Activated T-cell treated with anti-CD3 and anti-CD28 coated beads, Interleukin-2, amount 50 U/mL, for 48 hours (primary cell): ENCODE data around the gene DUSP23.

Source experiments
- DNase-seq, 2 experiments: peaks; one replicate each; pipeline ENCODE4 v3.0.0-alpha.2; 2020

Gene DUSP23

DNA sequence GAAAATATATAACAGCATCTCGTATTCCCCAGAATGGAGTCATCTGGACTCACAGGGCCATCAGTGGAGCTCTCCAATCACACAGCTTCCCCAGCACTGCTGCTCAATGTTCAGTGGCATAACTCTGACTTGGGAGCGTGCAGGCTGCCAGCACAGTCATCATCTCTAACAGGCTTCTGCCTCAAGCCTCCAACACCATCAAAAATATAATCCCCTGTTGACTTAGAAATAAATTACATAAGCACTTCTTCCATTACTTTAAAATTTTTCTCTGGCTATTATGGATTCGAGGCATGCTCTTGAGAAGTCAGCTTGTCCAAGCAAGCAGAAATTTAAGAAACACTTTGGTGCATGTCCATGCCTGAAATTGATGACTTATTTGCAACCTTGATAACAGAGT is 6.2 kb downstream of the DUSP23 start:
- DNase-seq = no peak

DNA sequence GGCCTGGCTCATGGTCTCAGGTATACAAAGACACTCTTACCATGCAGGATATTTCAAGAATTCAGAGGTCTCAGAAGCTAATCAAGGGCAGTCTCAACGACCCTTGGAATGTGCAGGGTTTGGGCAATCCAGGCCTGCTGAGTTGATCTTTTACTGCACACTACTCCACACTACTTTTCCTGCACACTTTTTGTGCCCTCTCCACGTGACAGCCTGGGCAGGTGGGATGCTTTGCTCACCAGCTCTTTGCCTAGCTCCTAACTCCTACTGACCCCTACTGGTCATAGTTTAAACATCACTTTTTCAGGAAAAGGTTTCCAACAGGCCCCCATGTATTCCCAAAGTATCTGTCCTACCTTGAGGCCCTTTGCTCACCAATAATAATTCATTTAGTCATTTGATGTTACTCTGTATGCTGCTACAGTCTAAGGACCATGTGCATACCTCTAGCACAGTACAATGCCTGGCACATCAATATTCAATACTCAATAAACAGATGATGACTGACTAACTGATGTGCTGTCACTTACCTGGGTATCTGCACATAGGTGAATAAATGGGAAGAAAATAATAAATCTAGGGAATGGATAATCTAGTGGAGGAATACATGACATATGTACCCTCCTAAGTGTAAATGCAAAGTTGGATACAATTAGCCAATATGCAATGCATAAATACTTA is 9.6 kb downstream of the DUSP23 start:
- peak in 1 of 2 experiments; percentile 23 for DNase-seq

DNA sequence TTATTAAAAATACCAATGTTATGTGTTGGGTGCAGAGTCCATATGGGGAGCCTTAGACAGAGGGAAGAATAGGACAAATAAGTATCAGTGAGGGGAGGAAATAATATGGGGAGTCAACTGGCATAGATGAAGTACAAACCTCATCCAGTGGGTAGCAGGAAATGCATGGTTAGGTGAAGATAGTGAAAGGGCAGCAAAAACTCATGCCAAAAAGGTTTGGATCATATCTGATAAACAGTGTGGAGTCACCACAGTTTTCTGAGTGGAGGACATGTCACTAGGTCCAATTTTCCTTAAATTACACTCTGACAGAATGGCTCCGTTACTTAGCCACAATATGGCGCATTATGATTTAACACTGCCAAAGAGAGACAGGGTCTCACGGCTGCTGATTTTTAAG is 10.3 kb downstream of the DUSP23 start:
- DNase-seq = no peak

DNA sequence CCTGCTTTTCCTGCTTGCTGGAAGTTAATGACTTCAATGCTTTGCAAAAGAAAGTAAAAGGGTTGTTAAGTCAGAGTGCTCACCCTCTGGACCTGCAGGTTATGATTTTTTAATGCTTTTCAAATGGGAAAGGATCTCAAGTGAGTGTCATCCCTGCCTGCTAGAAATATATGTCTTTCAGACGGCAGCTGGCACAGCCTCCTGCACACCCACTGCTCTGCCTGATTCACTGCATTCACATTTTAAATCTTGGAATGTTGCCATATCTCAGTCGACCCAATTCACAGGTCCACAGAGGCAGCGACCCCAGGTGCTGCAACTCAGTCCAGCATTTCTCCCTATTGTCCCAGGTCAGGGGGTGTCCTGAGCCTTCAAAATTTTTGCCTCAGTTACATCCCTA is 10.7 kb downstream of the DUSP23 start:
- DNase-seq = no peak

DNA sequence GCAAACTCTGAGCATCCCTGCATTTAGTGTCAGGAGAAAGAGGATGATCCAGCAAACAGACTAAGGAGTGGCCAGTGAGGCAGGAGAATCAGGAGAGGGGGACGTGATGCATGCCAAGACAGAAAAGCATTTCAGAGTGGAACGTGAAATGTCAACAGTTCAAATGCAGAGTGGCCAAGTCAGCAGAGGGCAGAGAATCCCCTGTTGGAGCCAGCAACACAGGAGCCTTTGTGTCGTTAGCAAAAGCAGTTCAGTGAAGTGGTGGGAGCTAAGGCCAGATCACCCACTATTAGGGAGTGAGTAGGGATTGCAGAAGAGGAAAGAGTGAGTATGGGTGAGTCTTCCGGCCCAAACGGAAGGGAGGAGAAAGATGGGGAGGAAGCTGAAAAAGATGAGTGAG is 14.8 kb downstream of the DUSP23 start:
- no peak for DNase-seq

DNA sequence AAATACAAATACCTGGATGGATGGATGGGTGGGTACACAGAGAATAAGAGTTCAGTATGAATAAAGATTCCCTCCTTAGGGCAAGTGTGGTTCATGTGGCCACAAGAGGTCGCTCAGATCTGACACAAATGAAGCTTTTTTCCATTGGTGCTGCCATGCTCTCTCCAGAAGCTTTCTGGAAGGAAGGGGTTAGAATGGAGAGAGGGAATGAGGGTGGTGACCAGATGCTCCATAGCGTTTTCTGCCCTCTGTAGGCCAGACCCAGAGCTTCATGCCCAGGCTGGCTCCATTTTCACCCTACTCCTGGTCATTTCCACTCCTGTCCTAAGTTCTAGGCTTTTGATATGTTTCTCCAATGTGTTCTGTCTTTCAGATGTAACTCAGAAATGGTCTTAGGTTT is 18.1 kb downstream of the DUSP23 start:
- DNase-seq = peak; percentile 46 to 52

DNA sequence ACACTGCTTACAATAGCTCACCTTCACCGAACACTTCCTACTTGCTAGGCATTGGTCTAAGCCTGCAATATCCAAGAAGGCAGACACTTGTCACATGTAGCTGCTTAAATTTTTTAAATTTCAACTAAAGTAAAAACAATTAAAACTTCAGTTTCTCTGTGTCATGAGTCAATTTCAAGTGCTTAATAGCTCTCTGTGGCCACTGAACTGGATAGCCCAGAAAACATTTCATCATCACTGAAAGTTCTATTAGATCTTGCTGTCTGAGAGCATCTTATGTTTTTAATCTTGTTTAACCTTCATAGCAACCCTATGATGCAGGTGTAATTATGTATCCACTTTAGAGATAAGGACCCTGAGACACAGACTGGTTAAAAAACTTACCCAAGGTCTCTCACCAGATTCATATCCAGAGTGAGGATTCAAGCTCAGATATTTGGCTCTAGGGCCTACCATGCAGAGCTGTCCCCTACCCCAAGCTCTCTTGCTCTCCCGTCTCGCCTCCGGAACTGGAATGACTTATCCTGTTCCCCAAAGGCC is 18.8 kb downstream of the DUSP23 start:
- no peak for DNase-seq

DNA sequence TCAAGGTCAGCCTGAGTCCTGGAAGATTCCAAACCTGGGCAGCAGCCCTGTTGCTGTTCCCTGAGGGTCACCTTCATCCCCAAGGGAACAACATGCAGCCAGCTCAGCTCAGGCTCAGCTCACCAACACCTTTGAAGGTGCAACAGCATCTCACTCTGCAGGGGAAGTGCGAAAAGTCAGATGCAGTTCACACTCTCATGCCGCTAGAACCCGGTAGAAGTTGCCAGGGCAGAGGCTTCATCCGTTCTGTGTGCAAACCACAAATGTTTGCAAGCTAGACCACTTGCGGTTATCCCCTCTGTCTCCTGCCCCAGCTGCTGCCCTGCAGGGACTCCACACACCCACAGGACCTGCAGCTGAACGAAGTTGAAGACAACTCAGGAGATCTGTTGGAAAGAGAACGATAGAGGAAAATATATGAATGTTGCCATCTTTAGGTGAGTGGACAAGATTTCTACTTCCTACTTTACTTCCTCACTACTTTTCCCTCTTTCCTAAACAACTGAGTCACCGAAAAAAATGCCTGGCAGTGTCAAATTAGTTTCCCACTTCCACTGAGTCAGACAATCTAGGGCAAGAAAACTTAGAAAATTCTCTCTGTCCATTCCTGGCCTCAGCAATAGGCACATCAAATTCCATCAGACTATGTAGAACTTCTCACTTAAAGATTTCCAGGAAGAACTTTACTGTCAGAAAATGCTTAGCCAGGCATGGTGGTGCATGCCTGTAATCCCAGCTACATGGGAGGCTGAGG is 19.6 kb downstream of the DUSP23 start:
- peak; percentile 28 to 29 for DNase-seq

DNA sequence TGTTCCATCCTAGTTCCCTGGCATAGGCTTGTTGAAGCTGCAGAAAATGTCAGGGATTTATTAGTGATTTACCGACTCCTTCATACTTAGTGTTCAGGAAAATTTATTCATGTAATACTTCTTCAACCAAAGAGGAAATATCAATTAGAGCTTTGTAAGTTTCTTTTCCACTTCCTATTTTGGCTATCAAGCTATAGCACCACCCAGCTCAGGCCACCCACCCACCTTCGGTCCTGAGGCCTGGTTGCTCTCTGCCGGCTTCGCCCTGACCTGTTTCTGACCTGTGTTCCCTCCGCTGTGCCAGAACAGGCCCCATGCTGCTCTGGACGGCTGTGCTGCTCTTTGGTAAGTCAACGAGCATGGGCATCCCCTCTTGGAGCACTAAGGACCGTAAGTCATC is 21.3 kb downstream of the DUSP23 start, which contains the start of gene FCRL6:
FCRL6 (plus strand) TSS at position 250 of the 400 bp plus-strand sequence; CDS start at position 315, 65 bp downstream.
- no peak for DNase-seq

DNA sequence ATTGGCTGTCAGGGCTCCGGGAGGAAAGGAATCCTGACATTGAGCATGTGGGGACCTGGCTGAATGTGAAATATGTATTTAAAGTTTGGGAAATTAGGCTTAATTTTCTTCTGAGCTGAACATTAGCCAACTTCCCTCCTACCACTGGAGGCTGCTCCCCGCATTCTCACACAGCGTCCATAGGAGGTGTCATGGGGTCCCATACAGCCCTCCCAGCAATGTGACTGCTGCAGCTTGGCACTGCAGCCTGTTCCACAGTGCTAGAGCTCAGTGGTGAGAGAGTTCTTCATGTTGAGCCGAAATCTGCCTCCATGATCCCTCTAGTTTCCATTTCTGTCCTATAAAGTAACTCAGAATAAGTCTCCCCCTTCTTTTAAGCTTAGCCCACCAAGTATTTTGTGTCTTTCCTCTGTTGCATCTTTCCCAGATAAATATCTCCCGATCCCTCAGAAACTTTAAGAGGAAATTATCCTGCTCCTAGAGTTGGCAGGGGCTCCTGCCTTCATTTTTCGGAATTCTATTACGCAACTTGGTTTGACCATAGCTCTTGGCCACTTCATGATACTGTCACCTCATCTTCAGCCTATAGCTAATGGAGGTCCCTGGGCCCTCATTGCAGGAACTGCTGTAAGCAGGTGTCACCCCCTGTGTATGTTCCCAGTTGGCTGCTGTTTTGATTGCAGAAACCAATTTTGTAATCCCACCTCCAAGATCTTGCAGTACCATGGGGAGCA is 23.4 kb downstream of the DUSP23 start:
- DNase-seq = no peak

DNA sequence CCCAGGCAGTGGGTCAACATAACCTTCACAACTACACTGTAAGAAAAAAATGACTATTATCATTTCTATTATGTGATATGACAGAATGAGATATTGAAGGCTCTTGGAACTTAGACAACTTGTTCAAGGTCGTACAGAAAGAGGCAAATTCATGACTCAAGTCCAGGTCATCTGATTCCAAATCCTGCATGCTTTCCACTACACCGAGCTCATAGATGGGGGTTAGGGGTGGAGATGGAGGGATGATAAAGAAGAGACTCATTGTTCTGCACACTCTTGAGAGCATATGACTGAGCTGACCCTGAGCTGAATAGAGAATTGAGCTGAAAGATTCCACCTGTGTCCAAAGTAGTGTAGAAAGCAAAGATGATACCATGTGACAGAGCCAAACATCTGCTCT is 24.2 kb downstream of the DUSP23 start:
- no peak for DNase-seq

DNA sequence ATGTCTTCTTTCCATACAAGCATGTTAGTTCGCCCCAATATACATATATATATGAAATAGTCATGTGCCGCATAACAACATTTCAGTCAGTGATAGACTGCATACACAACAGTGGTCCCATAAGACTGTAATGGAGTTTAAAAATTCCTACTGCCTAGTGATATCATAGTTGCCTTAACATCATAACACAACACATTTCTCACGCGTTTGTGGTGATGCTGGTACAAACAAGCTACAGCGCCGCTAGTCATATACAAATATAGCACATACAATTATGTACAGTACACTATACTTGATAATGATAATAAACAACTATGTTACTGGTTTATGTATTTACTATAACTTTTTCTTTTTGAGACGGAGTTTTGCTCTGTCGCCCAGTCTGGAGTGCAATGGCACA is 35.2 kb downstream of the DUSP23 start:
- no peak for DNase-seq

DNA sequence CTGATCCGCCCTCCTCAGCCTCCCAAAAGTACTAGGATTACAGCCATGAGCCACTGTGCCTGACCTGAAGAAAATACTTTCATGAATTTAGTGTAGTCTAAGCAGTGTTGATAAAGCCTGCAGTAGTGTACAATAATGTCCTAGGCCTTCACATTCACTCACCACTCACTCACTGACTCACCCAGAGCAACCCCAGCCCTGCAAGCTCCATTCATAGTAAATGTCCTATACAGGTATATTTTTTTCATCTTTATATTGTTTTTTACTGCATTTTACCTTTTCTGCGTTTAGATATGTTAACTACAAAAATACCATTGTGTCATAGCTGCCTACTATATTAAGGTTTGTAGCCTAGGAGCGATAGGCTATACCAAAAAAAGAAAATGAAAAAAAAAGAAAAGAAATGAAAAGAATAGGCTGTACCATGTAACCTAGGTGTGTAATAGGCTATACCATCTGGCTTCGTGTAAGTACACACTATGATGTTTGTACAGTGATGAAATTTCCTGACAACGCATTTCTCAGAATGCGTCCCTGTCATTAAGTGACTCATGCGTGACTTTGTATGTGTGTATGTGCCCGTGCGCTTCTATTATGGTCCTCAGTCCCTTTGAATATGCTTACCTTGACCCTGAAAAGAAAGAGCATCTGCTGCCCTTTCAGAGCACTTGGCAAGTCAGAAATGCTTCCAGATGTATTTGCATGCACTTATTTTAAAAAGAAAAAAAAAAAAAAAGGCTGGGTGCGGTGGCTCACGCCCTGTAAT is 36.7 kb downstream of the DUSP23 start:
- no peak for DNase-seq

DNA sequence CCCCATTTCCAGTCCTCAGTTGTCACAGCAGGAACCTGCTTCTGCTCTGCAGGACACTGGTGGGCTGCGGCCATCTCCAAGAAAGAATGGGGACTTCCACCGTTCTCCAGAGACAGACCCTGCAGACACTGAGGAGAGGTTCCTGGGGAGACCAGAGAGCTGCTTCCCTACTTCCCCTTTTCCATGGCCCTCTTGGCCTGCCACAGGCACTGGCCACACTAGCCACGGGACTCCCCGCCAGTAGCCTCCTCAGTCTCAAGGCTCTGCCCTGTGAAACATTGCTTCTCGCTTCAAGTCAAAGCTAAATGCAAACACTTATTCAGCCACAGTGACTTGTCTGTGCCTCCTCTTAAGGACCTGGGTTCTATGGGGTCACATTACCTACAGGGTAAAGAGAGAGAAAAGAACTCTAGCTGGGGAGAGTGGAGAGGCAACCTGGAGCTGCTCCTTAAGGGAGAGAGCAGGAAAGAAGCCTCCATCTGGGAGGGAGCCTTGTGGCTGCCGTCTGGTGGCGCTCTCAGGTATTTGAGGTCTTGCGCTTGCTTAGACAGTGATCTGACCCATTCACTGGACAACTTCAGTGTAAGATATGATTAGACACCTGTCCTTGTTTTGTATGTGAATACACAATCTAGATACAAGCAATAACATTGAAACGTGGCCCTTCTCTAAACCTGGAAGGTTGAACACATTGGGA is 40.6 kb downstream of the DUSP23 start:
- peak; percentile 49 to 58 for DNase-seq

DNA sequence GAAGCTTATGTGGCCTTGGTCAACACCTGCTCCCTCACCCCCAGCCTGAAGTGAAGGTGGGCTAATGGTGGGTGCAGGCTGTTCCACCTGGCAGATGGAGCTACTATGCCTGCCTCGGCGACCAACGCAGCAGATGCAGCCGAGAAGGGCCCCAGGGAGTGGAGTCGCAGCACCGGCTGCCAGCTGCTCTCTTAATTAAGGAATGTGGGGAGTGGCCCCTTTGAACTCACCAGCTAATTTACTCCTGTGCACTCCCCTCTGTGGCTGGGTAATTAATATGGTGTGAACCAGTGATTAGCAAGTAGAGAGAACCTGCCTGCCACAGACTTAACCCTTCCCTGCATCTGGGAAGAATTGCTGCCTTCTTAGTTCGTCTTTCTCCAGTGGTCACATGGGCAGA is 42.6 kb downstream of the DUSP23 start:
- DNase-seq = no peak

DNA sequence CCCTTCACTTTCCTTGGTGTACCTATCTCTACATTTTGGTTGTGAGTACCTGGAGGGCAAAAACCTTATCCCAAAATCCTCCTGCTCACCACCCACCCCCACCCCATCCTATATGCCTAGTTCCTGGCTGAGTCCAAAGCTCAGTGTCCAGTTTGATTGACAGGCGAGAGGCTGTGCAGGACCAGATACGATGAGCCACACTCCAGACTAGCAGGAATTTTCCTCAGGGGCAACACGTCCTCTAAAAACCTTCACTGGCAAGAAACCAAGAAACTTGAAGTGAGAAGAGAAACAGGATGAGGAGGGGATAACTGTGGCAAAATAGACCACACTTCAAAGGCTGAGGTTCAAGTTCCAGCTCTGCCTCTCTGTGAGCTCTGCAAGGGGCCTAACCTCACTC is 44.8 kb downstream of the DUSP23 start:
- DNase-seq = no peak

DNA sequence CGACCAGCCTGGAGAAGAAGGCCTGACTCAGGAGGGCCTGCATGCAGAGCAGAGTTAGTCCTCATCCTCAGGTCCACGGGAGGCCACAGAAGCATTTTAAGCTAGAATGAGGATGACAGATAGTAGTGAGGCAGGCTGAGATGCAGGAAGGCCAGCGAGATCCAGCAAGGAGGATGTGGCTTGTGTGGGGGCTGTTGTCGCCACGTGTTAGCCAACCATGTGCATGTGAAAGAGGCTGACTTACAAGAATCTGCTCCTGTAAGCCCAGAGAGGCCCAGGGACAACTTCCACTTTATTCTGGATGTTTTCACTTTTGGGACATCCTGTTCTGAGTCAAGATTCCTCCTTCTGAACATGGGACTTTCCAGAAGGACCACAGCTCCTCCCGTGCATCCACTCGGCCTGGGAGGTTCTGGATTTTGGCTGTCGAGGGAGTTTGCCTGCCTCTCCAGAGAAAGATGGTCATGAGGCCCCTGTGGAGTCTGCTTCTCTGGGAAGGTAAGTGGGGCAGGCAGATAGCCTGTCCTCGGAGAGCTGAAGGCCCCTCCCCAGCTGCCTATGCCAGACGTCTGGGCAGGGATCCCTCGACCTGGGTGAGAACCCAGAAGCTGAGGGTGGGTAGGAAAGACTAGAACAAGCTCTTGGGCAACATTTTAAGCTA is 45.8 kb downstream of the DUSP23 start, which contains the start of gene SLAMF8:
SLAMF8 (plus strand) TSS at position 433 of the 661 bp plus-strand sequence; CDS start at position 459, 26 bp downstream.
- DNase-seq = peak; percentile 66 to 74

DNA sequence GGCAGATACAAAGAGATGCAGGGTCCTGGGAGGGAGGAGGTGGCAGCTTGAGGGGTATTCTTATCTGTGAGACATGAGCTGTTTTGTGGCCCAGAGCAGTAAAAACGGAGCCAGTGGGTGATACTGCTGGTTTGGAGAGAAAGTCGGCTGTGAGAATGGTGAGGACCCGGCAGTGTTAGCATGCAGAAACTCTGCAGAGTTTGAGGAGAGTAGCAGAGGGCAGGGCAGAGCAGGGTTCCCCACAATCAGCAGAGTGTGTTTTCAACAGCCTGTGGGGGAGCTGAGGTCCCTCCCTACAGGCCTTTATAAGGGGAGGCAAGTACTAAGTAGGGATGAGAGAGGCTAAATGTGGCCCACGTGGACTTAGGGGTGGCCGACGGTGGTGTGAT is 46.3 kb downstream of the DUSP23 start:
- DNase-seq = no peak

DNA sequence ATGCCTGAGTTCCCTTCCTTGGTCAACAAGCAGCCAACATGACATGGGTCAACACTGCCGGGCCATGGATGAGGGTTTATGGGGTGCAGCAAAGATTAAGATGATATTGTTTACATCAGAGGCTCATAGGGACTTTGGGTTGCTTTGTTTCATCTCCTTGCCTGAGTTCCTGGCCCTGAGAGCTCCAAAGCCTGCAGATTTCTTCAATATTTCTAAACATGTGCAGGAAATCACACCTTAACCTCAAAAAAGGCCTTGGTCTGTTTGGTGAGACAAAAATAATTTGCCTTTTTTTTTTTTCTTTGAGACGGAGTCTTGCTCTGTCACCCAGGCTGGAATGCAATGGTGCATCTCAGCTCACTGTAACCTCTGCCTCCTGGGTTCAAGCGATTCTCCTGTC is 46.8 kb downstream of the DUSP23 start:
- no peak for DNase-seq

DNA sequence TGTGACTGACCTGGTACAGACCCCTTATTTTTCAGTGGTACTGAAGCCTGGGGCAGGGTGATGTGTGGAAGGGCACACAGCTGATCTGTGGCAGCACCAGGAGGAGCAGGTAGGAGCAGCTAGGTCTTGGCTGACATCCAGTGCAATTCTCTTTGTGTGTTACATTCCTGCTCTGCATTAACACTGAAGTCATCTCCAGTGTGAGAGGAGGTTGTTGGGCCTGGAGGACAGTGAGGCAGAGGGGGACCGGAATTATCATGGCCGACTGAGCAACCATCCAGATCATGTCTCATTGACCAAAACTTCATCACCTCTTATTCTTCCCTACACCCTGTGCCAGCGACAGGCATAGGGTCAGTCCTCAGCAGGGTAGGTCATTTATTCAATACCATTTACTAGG is 47.4 kb downstream of the DUSP23 start:
- no peak for DNase-seq

DNA sequence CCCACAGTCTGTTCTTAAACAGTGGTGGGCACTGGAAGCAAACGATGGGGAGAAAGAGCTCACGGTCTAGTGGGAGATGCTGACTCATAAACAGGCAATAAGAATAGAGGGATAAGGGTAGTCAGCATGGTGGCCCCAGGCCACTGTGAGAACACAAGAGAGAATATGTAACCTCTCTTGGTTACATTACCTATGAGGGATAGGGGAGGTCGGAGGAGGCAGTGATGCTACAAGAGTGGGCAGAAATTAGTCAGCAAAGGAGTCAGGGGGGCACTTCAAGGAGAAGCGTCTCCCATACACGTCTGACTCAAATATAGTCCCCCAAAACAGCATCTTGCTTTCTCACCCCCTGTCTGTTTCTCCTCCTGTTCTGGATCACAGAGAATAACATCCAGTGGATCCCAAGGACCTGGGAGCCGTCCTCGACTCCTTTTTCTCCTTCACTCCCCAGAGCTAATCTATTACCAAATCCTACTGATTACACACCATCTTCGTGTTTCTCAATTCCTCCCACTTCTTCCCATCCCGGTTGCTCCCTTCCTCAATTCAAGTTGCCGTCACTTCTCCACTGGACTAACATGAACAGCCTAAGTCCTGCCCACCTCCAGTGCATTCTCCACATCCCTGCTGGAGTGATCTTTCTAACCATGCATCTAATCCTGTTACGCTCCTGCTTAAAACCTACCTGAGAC is 48.0 kb downstream of the DUSP23 start:
- no peak for DNase-seq
